IMR-90 (cell line): ENCODE data around the gene IGFBP5. TPM values are rescaled to one million over a fixed set of nuclear protein-coding genes. Genes with fewer than 3 reads are reported as not detected.

Source experiments
- ATAC-seq: fragments of 200-7000 bp; cut with Tn5 transposase; 2 replicates; pipeline ENCODE4 v1.9.1; 2020; ENCODE audit warnings: low read depth, mild to moderate bottlenecking, moderate library complexity
- BruUV-seq: library from RNA; stranded (reverse); fragments of 400-500 nt; replicated peaks from 2 replicates; lab custom pipeline; 2021; lab: Mats Ljungman, UMichigan
- CTCF ChIA-PET: fragments of 300-600 bp; formaldehyde crosslinking; extraction: SDS; loops from one replicate; lab custom pipeline; 2021; ENCODE audit warnings: antibody characterized with exemption; lab: Yijun Ruan, JAX
- POLR2A ChIA-PET: fragments of 300-600 bp; sonication (Branson Sonifier 250); formaldehyde crosslinking; loops from one replicate; lab custom pipeline; 2022; ENCODE audit warnings: antibody characterized with exemption; ENCODE audit not compliant: unreplicated experiment; lab: Charles Lee
- DNase-seq: peaks from one replicate; pipeline ENCODE4 v3.0.0; 2013
- H2AFZ ChIP-seq: replicated peaks from 2 replicates; pipeline ENCODE3; 2013; ENCODE audit warnings: low read length, mild to moderate bottlenecking; ENCODE audit not compliant: poor library complexity
- H2AK5ac ChIP-seq: 2 replicates; pipeline ENCODE4 v1.6.1; 2013; ENCODE audit warnings: low read depth, low read length, inconsistent platforms
- H2AK9ac ChIP-seq: replicated peaks from 2 replicates; pipeline ENCODE3; 2013; ENCODE audit warnings: mild to moderate bottlenecking, low read depth, low read length, moderate library complexity; ENCODE audit not compliant: poor library complexity
- H2BK120ac ChIP-seq: 2 replicates; pipeline ENCODE4 v1.6.1; 2013; ENCODE audit warnings: low read depth, low read length, inconsistent platforms
- H2BK15ac ChIP-seq: 3 replicates; pipeline ENCODE4 v1.6.1; 2013; ENCODE audit warnings: low read depth, low read length, inconsistent platforms
- H2BK20ac ChIP-seq: 2 replicates; pipeline ENCODE4 v1.6.1; 2013; ENCODE audit warnings: low read depth, mild to moderate bottlenecking, inconsistent platforms, low read length, moderate library complexity
- H2BK5ac ChIP-seq: 2 replicates; pipeline ENCODE4 v1.6.1; 2013; ENCODE audit warnings: mild to moderate bottlenecking, low read depth, low read length, inconsistent platforms; ENCODE audit not compliant: poor library complexity, severe bottlenecking
- H3K14ac ChIP-seq: replicated peaks from 2 replicates; pipeline ENCODE4 v1.6.1; 2013; ENCODE audit warnings: low read depth, low read length, inconsistent platforms
- H3K18ac ChIP-seq: 2 replicates; pipeline ENCODE4 v1.6.1; 2013; ENCODE audit warnings: low read depth, low read length, control low read depth
- H3K23ac ChIP-seq: 2 replicates; pipeline ENCODE4 v1.6.1; 2013; ENCODE audit warnings: low read depth, low read length, inconsistent platforms
- H3K27ac ChIP-seq: 2 replicates; pipeline ENCODE4 v1.5.1; 2013; ENCODE audit warnings: mild to moderate bottlenecking, control low read depth, low read length; ENCODE audit not compliant: insufficient read depth
- H3K27me3 ChIP-seq: 2 replicates; pipeline ENCODE4 v1.6.1; 2013; ENCODE audit warnings: low read length; ENCODE audit not compliant: control insufficient read depth, insufficient read depth
- H3K36me3 ChIP-seq: 2 replicates; pipeline ENCODE4 v1.6.1; 2013; ENCODE audit warnings: low read length, mixed read lengths; ENCODE audit not compliant: control insufficient read depth, insufficient read depth
- H3K4ac ChIP-seq: 2 replicates; pipeline ENCODE4 v1.6.1; 2013; ENCODE audit warnings: low read depth, low read length, inconsistent platforms
- H3K4me1 ChIP-seq: 2 replicates; pipeline ENCODE4 v1.6.1; 2013; ENCODE audit warnings: low read length, mixed read lengths; ENCODE audit not compliant: control insufficient read depth, insufficient read depth
- H3K4me2 ChIP-seq: 2 replicates; pipeline ENCODE4 v1.6.1; 2013; ENCODE audit warnings: low read depth, mild to moderate bottlenecking, control low read depth, low read length, moderate library complexity
- H3K4me3 ChIP-seq: 2 replicates; pipeline ENCODE4 v1.5.1; 2013; ENCODE audit warnings: low read depth, mild to moderate bottlenecking, control low read depth, low read length, moderate library complexity; ENCODE audit not compliant: insufficient read depth
- H3K56ac ChIP-seq: 2 replicates; pipeline ENCODE4 v1.6.1; 2013; ENCODE audit warnings: low read length, inconsistent platforms; ENCODE audit not compliant: insufficient read depth; ENCODE audit errors: extremely low read depth
- H3K79me1 ChIP-seq, 2 experiments: 2 replicates each; pipeline ENCODE4 v1.6.1; 2013; ENCODE audit warnings: low read length in 2 of 2, inconsistent platforms in 1 of 2, low read depth in 1 of 2
- H3K9ac ChIP-seq: 2 replicates; pipeline ENCODE4 v1.6.1; 2013; ENCODE audit warnings: low read depth, low read length, control low read depth
- H3K9me1 ChIP-seq: 2 replicates; pipeline ENCODE4 v1.6.1; 2013; ENCODE audit warnings: low read length, inconsistent platforms; ENCODE audit not compliant: insufficient read depth
- H3K9me3 ChIP-seq: 2 replicates; pipeline ENCODE4 v1.6.1; 2013; ENCODE audit warnings: low read length; ENCODE audit not compliant: control insufficient read depth, insufficient read depth
- H4K20me1 ChIP-seq: 2 replicates; pipeline ENCODE4 v1.6.1; 2013; ENCODE audit warnings: low read length, inconsistent platforms; ENCODE audit not compliant: insufficient read depth
- H4K5ac ChIP-seq: 2 replicates; pipeline ENCODE4 v1.6.1; 2013; ENCODE audit warnings: mild to moderate bottlenecking, low read depth, low read length, control low read depth
- H4K8ac ChIP-seq, 2 experiments: 2 replicates each; pipeline ENCODE4 v1.6.1; 2013; ENCODE audit warnings: low read depth in 2 of 2, low read length in 2 of 2, control low read depth in 1 of 2, inconsistent platforms in 1 of 2
- H4K91ac ChIP-seq: 2 replicates; pipeline ENCODE4 v1.6.1; 2013; ENCODE audit warnings: low read depth, low read length, inconsistent platforms; ENCODE audit not compliant: insufficient read depth
- BHLHE40 ChIP-seq: fragments of 150-350 bp; IDR thresholded peaks from 2 replicates; pipeline ENCODE4 v1.6.1; 2016; ENCODE audit warnings: mild to moderate bottlenecking, low read depth, low read length
- CEBPB ChIP-seq: IDR thresholded peaks from 2 replicates; pipeline ENCODE4 v1.6.1; 2012; ENCODE audit warnings: low read depth, low read length, improper control_type of control experiment
- CHD1 ChIP-seq: IDR thresholded peaks from 2 replicates; pipeline ENCODE4 v1.6.1; 2012; ENCODE audit warnings: low read depth, low read length, improper control_type of control experiment
- MXI1 ChIP-seq: IDR thresholded peaks from 2 replicates; pipeline ENCODE4 v1.6.1; 2012; ENCODE audit warnings: low read depth, mild to moderate bottlenecking, low read length, moderate library complexity, borderline replicate concordance
- NFE2L2 ChIP-seq: fragments of 150-350 bp; IDR thresholded peaks from 2 replicates; pipeline ENCODE4 v1.6.1; 2016; ENCODE audit warnings: low read depth, mild to moderate bottlenecking, low read length
- POLR2A ChIP-seq: IDR thresholded peaks from 2 replicates; pipeline ENCODE4 v1.6.1; 2012; ENCODE audit warnings: mild to moderate bottlenecking, low read depth, low read length
- SMC3 ChIP-seq: fragments of 150-350 bp; IDR thresholded peaks from 2 replicates; pipeline ENCODE4 v1.6.1; 2016; ENCODE audit warnings: low read depth, mild to moderate bottlenecking, antibody characterized with exemption, low read length, moderate library complexity
- WGBS, 2 experiments: methylation state at CpG; one replicate each; pipeline versions ENCODE4 v1.1.5 to v1.1.7; 2013; ENCODE audit warnings: missing lambda C conversion rate in 2 of 2; ENCODE audit not compliant: insufficient read length in 1 of 2; ENCODE audit errors: extremely low coverage in 2 of 2; 5-methylcytosine and 5-hydroxymethylcytosine counted together
- dilution Hi-C: fragments of 300-500 bp; cut with HindIII; formaldehyde crosslinking; loops from one replicate; pipeline ENCODE4 v1.14.3; 2018; ENCODE audit warnings: low sequenced_read_pairs; ENCODE audit not compliant: unreplicated experiment
- in situ Hi-C: fragments of 300-500 bp; cut with MboI; formaldehyde crosslinking; loops from 3 replicates; pipeline ENCODE4 v1.14.3; 2019; ENCODE audit warnings: low sequenced_read_pairs, inconsistent platforms, mixed read lengths
- intact Hi-C: fragments of 100-400 bp; cut with micrococcal nuclease; formaldehyde crosslinking; loops from 2 replicates; pipeline ENCODE4 v1.10.0; 2022
- polyA plus RNA-seq, 3 experiments: library from polyadenylated mRNA; depleted of rRNA; stranded (reverse); fragments of >200 nt; gene quantifications; 2 replicates each; pipeline ENCODE4 v1.2.3, GENCODE V29; 2012; ENCODE audit warnings: low replicate concordance in 1 of 3
- total RNA-seq: library from RNA; depleted of rRNA; stranded (reverse); fragments of >200 nt; gene quantifications from 2 replicates; pipeline ENCODE4 v1.2.3, GENCODE V29; 2012
- TF ChIP-seq, protein P1 (sequence below): fragments of 150-350 bp; IDR thresholded peaks from 2 replicates; pipeline ENCODE4 v1.6.1; 2017; ENCODE audit warnings: mild to moderate bottlenecking, antibody characterized with exemption, low read length, low read depth
- TF ChIP-seq, protein P2 (sequence below): conservative IDR thresholded peaks from 2 replicates; pipeline ENCODE4 v1.5.1; 2012; ENCODE audit warnings: mild to moderate bottlenecking, low read depth, low read length, improper control_type of control experiment

IGFBP5 gene
- total and polyA plus RNA-seq, 2 of the 4 experiments (the other 2 are of a cell fraction) = 392 to 1,339 TPM

DNA sequence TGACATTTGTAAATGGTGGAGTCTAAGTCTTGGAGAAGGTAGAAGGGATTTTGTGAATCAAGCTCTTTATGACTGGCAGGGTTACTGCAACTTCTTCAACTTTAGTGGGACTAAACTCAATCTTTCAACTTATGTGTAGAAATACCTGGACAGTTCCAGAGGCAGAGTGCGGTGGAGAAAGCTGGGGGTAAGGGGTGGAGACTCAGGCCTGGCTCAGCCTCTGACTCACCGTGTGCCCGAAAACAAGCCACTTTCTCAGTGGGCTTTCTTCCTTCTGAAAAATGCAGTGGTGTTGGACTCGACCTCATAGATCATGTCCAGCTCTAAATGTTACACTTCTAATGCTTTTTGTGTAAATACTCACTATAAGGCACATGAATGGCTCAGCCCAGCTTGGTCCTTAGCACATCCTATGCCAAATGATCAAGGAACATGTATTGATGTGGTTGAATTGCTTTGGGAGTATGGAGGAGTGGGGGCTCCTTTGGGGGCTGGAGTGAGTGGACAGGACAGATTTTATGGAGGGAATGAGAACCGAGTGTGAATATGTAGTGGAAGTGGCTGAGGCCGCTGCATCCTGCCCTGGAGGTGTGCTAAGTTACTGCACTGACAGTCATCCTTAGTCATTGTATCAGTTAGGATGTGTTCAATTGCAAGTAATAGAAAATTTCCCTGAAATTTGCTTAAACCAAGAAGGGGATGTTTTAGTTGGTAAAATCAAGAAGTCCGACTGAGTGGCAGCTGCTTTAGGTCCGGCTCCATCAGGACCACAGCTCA lies 32.2 kb upstream of the IGFBP5 start:
- intact Hi-C loops = no loop called here
- DNase-seq = no peak
- CTCF ChIA-PET = interaction anchor here (1.3 kb wide), 1 partner anchor 11 kb away, joined by 3 read pairs; no protein-coding TSS in a partner anchor

More for the DNA sequence above, 32.2 kb upstream of the IGFBP5 start:
- peaks cover 2% of the 10 kb centered on the region; the same call in 1 of the 2 replicates for H3K4me1 ChIP-seq
- no peaks in the 10 kb centered on the region for H4K20me1 ChIP-seq
- peaks cover 12% of the 10 kb centered on the region for H3K27me3 ChIP-seq
- no peak overlapping the region for H2BK20ac ChIP-seq
- H3K9me1 ChIP-seq = no peaks in the 10 kb centered on the region
- POLR2A ChIA-PET = no interaction called here
- H3K9me3 ChIP-seq = no peaks in the 10 kb centered on the region
- ATAC-seq = no peak
- in situ Hi-C loops (no loop called here), dilution Hi-C loops (no loop called here)
- no peak overlapping the region for H3K18ac ChIP-seq
- H3K36me3 ChIP-seq = no peaks in the 10 kb centered on the region
- no peak overlapping the region for H3K56ac ChIP-seq
- H3K9ac ChIP-seq = no peak overlapping the region
- H4K8ac ChIP-seq = no peak overlapping the region
- H3K4me3 ChIP-seq = no peak overlapping the region
- no peak overlapping the region for H2AFZ ChIP-seq
- no peak overlapping the region for H2BK5ac ChIP-seq
- TF ChIP-seq CEBPB (no peak), BHLHE40 (no peak), NFE2L2 (no peak), CHD1 (no peak), POLR2A (no peak), MXI1 (no peak), SMC3 (no peak)
- TF ChIP-seq, protein P1, sequence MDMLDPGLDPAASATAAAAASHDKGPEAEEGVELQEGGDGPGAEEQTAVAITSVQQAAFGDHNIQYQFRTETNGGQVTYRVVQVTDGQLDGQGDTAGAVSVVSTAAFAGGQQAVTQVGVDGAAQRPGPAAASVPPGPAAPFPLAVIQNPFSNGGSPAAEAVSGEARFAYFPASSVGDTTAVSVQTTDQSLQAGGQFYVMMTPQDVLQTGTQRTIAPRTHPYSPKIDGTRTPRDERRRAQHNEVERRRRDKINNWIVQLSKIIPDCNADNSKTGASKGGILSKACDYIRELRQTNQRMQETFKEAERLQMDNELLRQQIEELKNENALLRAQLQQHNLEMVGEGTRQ = no peak
- TF ChIP-seq, protein P2, sequence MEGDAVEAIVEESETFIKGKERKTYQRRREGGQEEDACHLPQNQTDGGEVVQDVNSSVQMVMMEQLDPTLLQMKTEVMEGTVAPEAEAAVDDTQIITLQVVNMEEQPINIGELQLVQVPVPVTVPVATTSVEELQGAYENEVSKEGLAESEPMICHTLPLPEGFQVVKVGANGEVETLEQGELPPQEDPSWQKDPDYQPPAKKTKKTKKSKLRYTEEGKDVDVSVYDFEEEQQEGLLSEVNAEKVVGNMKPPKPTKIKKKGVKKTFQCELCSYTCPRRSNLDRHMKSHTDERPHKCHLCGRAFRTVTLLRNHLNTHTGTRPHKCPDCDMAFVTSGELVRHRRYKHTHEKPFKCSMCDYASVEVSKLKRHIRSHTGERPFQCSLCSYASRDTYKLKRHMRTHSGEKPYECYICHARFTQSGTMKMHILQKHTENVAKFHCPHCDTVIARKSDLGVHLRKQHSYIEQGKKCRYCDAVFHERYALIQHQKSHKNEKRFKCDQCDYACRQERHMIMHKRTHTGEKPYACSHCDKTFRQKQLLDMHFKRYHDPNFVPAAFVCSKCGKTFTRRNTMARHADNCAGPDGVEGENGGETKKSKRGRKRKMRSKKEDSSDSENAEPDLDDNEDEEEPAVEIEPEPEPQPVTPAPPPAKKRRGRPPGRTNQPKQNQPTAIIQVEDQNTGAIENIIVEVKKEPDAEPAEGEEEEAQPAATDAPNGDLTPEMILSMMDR = no peak
- H4K5ac ChIP-seq = no peak overlapping the region
- WGBS, 2 experiments = 92% methylated on average over 4 of the region's 8 CpGs; no CpG with 5 or more reads in 1 of the 2 experiments
- H3K4me2 ChIP-seq = no peak overlapping the region
- no peak overlapping the region for H3K27ac ChIP-seq
- no peak overlapping the region for H2BK15ac ChIP-seq
- no peak overlapping the region for H3K4ac ChIP-seq
- no peak overlapping the region for H2AK9ac ChIP-seq
- H3K14ac ChIP-seq = no peak overlapping the region
- no peak overlapping the region for H3K23ac ChIP-seq
- no peak overlapping the region for H4K91ac ChIP-seq
- BruUV-seq = no TSS peak
- H2AK5ac ChIP-seq = no peak overlapping the region
- no peaks in the 10 kb centered on the region for H3K79me1 ChIP-seq
- H2BK120ac ChIP-seq = no peak overlapping the region
